ENCODE results near the gene PDPN. TPM values are rescaled to one million over a fixed set of nuclear protein-coding genes. Genes with fewer than 3 reads are reported as not detected.

The PDPN gene
- total RNA-seq, 6 donors from 2014 or later = 9.4 to 56.5 (median 34.2) TPM

DNA sequence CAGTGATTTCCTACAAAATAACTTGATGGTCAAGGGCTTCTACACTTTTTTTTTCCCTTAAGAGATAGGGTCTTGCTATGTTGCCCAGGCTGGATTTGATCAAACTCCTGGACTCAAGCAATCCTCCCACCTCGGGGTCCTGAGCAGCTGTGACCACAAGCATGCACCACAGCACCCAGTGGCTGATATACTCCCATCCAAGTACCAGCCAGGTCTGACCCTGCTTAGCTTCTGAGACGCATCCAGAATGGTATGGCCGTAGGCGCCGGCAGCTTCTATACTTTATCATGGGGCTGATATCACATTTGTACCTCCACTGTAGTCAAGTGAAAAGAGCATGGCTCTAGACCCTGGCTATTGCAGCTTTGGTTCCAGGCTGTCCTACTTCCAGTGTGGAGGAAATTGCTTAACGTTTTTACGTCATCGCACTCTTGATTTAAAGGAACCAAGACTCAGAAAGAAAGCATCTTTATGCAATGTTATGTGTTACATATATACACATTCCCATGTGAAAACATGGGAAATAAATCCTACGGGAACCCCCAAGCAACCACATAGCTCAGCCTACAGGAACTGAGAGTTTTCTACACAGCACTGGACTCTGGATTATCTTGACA lies 39.5 kb downstream of the PDPN start:
- ATAC-seq (ENCODE audit: low FRiP score in 2 of 2) (peak in 1 of 2 donors; percentile 55), DNase-seq (no peak)

GRCh38 chr1:13624526-13624925 lies 40.9 kb downstream of the PDPN start:
- TF ChIP-seq POLR2A (IDR thresholded peaks at IDR 0.05) = no peak
- TF ChIP-seq POLR2AphosphoS5 (IDR thresholded peaks at IDR 0.05) = no peak
- TF ChIP-seq EP300 (IDR thresholded peaks at IDR 0.05) = no peak
- Histone ChIP-seq H3K9me3 (no peaks in the 10 kb centered on the region), H3K36me3 (no peaks in the 10 kb centered on the region), H3K27ac (no peak overlapping the region), H3K27me3 (no peaks in the 10 kb centered on the region), H3K4me3 (no peak overlapping the region), H3K4me1 (no peaks in the 10 kb centered on the region)
- 84 to 95% methylated on average over 6 of the region's 6 CpGs for WGBS, 2 donors
- no peak for ATAC-seq (ENCODE audit: low FRiP score in 2 of 2)
- no peak for DNase-seq

More for the DNA sequence above, 39.5 kb downstream of the PDPN start:
- no peaks in the 10 kb centered on the region for H3K36me3 ChIP-seq
- TF ChIP-seq, protein P1, sequence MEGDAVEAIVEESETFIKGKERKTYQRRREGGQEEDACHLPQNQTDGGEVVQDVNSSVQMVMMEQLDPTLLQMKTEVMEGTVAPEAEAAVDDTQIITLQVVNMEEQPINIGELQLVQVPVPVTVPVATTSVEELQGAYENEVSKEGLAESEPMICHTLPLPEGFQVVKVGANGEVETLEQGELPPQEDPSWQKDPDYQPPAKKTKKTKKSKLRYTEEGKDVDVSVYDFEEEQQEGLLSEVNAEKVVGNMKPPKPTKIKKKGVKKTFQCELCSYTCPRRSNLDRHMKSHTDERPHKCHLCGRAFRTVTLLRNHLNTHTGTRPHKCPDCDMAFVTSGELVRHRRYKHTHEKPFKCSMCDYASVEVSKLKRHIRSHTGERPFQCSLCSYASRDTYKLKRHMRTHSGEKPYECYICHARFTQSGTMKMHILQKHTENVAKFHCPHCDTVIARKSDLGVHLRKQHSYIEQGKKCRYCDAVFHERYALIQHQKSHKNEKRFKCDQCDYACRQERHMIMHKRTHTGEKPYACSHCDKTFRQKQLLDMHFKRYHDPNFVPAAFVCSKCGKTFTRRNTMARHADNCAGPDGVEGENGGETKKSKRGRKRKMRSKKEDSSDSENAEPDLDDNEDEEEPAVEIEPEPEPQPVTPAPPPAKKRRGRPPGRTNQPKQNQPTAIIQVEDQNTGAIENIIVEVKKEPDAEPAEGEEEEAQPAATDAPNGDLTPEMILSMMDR (IDR thresholded peaks at IDR 0.05) = no peak
- TF ChIP-seq POLR2A (IDR thresholded peaks at IDR 0.05) = no peak
- TF ChIP-seq POLR2AphosphoS5 (IDR thresholded peaks at IDR 0.05) = no peak
- TF ChIP-seq EP300 (IDR thresholded peaks at IDR 0.05) = peak in 1 of 4 donors; percentile 33
- no peaks in the 10 kb centered on the region for H3K27me3 ChIP-seq
- H3K9me3 ChIP-seq = no peaks in the 10 kb centered on the region
- H3K4me1 ChIP-seq = no peaks in the 10 kb centered on the region
- no peak overlapping the region for H3K4me3 ChIP-seq
- H3K27ac ChIP-seq = no peak overlapping the region
- WGBS, 2 donors = 72 to 77% methylated on average over 8 to 9 of the region's 9 CpGs

- Histone ChIP-seq H3K4me1 (no peaks in the 10 kb centered on the region), H3K4me3 (no peak overlapping the region)
Observed at GRCh38 chr1:13627127-13627526, 43.5 kb downstream of the PDPN start.

GRCh38 chr1:13628218-13628617 lies 44.6 kb downstream of the PDPN start:
- TF ChIP-seq EP300 (IDR thresholded peaks at IDR 0.05) (no peak), POLR2A (IDR thresholded peaks at IDR 0.05) (no peak), POLR2AphosphoS5 (IDR thresholded peaks at IDR 0.05) (no peak)
- TF ChIP-seq, protein P1 (IDR thresholded peaks at IDR 0.05) = no peak
- Histone ChIP-seq H3K9me3 (no peaks in the 10 kb centered on the region), H3K4me3 (no peak overlapping the region), H3K27ac (no peak overlapping the region), H3K4me1 (no peaks in the 10 kb centered on the region), H3K27me3 (no peaks in the 10 kb centered on the region), H3K36me3 (no peaks in the 10 kb centered on the region)
- no peak for DNase-seq
- WGBS, 2 donors = 78 to 84% methylated on average over 3 of the region's 3 CpGs
- no peak for ATAC-seq (ENCODE audit: low FRiP score in 2 of 2)

More at GRCh38 chr1:13627127-13627526, 43.5 kb downstream of the PDPN start:
- no peak for ATAC-seq (ENCODE audit: low FRiP score in 2 of 2)
- Histone ChIP-seq H3K27me3 (no peaks in the 10 kb centered on the region), H3K9me3 (no peaks in the 10 kb centered on the region), H3K36me3 (no peaks in the 10 kb centered on the region), H3K27ac (no peak overlapping the region)
- DNase-seq = no peak
- TF ChIP-seq POLR2AphosphoS5 (IDR thresholded peaks at IDR 0.05) (no peak), EP300 (IDR thresholded peaks at IDR 0.05) (no peak), POLR2A (IDR thresholded peaks at IDR 0.05) (no peak)
- TF ChIP-seq, protein P1 (IDR thresholded peaks at IDR 0.05) = no peak

DNA sequence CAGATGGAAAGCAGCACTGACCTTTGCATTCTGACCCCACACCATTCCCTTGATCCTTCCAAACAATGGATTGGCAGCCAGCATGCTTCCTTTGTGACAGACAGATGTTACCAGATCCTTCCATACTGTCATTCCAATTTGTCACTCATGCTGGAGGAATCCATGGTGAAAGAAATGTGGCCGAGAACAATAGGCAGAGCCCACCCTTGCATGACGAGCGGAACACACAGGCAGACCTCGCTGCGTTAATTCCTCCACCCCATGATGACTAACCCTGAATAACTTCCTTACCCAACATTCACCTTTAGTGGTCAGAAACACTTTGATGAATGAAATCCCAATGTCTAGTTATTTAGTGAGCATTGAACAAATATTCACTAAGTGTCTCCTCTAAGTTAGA lies 45.1 kb downstream of the PDPN start:
- no peak for ATAC-seq (ENCODE audit: low FRiP score in 2 of 2)
- Histone ChIP-seq H3K4me1 (no peaks in the 10 kb centered on the region), H3K27me3 (no peaks in the 10 kb centered on the region), H3K27ac (no peak overlapping the region), H3K9me3 (no peaks in the 10 kb centered on the region), H3K36me3 (no peaks in the 10 kb centered on the region), H3K4me3 (no peak overlapping the region)
- TF ChIP-seq, protein P1 (IDR thresholded peaks at IDR 0.05) = no peak
- TF ChIP-seq EP300 (IDR thresholded peaks at IDR 0.05) (no peak), POLR2A (IDR thresholded peaks at IDR 0.05) (no peak), POLR2AphosphoS5 (IDR thresholded peaks at IDR 0.05) (no peak)
- DNase-seq = no peak
- WGBS, 2 donors = 77 to 93% methylated on average over 5 of the region's 5 CpGs

Measured in upper lobe of left lung (tissue), 6 donors.